Skeletal muscle cell (primary cell): ENCODE results near the gene GPR37.
A peak's percentile ranks its signal among the peaks of the same experiment; 100 is the strongest.

Experiments used
- DNase-seq: peaks from one replicate; pipeline ENCODE4 v3.0.0-alpha.2; 2010; ENCODE audit warnings: low read depth
- H3K4me3 ChIP-seq: 2 replicates; pipeline ENCODE4 v1.5.1; 2011; ENCODE audit warnings: low read depth, mild to moderate bottlenecking, control low read depth, low read length, moderate library complexity

Gene GPR37

GRCh38 chr7:124765401-124766352 lies at the start of gene GPR37:
GPR37 (minus strand) TSS chr7:124765792; CDS start chr7:124764976, 816 bp downstream.
- DNase-seq = peak; percentile 3
- H3K4me3 ChIP-seq = peak within 1 kb of the TSS; percentile 51

- H3K4me3 ChIP-seq = no peak overlapping the region
- DNase-seq = no peak
These were observed 48.6 kb upstream of the GPR37 start for GRCh38 chr7:124813994-124814798.

- no peak overlapping the region for H3K4me3 ChIP-seq
- DNase-seq = no peak
These were observed 47.2 kb upstream of the GPR37 start for GRCh38 chr7:124812764-124813163.

GRCh38 chr7:124811341-124811740 lies 45.7 kb upstream of the GPR37 start:
- no peak for DNase-seq
- no peak overlapping the region for H3K4me3 ChIP-seq

GRCh38 chr7:124810605-124811004 lies 45.0 kb upstream of the GPR37 start:
- no peak overlapping the region for H3K4me3 ChIP-seq
- no peak for DNase-seq

- H3K4me3 ChIP-seq = no peak overlapping the region
- no peak for DNase-seq
These were observed 42.6 kb upstream of the GPR37 start for GRCh38 chr7:124808206-124808605.

GRCh38 chr7:124801330-124801895 lies 35.8 kb upstream of the GPR37 start:
- no peak overlapping the region for H3K4me3 ChIP-seq
- no peak for DNase-seq

GRCh38 chr7:124800386-124800785 lies 34.8 kb upstream of the GPR37 start:
- no peak for DNase-seq
- no peak overlapping the region for H3K4me3 ChIP-seq

- no peak overlapping the region for H3K4me3 ChIP-seq
- DNase-seq = no peak
These were observed 33.9 kb upstream of the GPR37 start for GRCh38 chr7:124799448-124799847.

- no peak for DNase-seq
- no peak overlapping the region for H3K4me3 ChIP-seq
These were observed 31.2 kb upstream of the GPR37 start for GRCh38 chr7:124796771-124797170.

- H3K4me3 ChIP-seq = no peak overlapping the region
These were observed 27.1 kb upstream of the GPR37 start for GRCh38 chr7:124792696-124793095.

GRCh38 chr7:124792002-124792401 lies 26.4 kb upstream of the GPR37 start:
- DNase-seq = no peak
- H3K4me3 ChIP-seq = no peak overlapping the region

More at GRCh38 chr7:124792696-124793095, 27.1 kb upstream of the GPR37 start:
- DNase-seq = no peak

- DNase-seq = no peak
- H3K4me3 ChIP-seq = no peak overlapping the region
These were observed 25.8 kb upstream of the GPR37 start for GRCh38 chr7:124791426-124791825.

- H3K4me3 ChIP-seq = no peak overlapping the region
- DNase-seq = no peak
These were observed 25.1 kb upstream of the GPR37 start for GRCh38 chr7:124790645-124791044.

- no peak overlapping the region for H3K4me3 ChIP-seq
- DNase-seq = no peak
These were observed 20.4 kb upstream of the GPR37 start for GRCh38 chr7:124785994-124786393.

- peak; percentile 10 for DNase-seq
- H3K4me3 ChIP-seq = no peak overlapping the region
These were observed 19.6 kb upstream of the GPR37 start for GRCh38 chr7:124784879-124785818.

GRCh38 chr7:124783271-124783670 lies 17.7 kb upstream of the GPR37 start:
- no peak overlapping the region for H3K4me3 ChIP-seq
- DNase-seq = no peak

GRCh38 chr7:124781907-124782734 lies 16.5 kb upstream of the GPR37 start:
- H3K4me3 ChIP-seq = no peak overlapping the region
- no peak for DNase-seq
